ENCODE results near the gene NDE1. TPM values are rescaled to one million over a fixed set of nuclear protein-coding genes. Genes with fewer than 3 reads are reported as not detected.
"Not testable (repeated sequence)": the region's sequence is repeated elsewhere in the genome, so short reads cannot be mapped to it uniquely, and the experiment has no call there.

Gene NDE1
- total RNA-seq, 1 donor from 2014 or later, result 26.8 TPM

DNA sequence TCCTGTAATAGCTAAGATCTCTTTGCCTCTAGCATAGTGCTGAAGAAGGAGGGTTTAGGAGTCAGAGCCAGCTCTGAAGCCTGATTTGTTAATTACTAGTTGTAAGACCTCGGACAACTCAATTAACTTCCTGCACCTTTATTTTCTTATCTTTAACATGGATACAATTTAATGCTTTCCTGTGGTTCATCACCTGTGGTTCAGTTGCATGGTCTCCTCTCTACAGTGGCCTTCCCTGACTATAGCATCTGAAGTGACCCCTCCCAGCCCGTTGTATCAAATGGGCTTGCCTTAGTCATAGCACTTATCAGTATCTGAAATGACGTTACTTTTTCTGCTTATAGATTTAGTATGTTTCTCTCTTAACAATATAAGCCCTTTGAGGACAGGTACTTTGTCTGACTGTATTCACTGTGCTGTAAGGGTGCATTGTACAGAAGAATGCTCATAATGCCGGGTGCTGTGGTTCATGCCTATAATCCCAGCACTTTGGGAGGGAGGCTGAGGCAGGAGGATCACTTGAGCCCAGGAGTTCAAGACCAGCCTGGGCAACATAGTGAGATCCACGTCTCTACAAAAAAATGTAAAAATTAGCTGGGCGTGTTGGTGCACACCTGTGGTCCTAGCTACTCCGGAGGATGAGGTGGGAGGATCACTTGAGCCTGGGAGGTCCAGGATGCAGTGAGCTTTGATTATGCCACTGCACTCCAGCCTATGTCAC, 2.6 kb upstream of the NDE1 start:
- intact Hi-C loops (cut with DNase I), result loop anchor here (5.0 kb wide), 1 partner anchor 55 kb away; no protein-coding TSS in a partner anchor
- DNase-seq (ENCODE audit: low spot score), result no peak

DNA sequence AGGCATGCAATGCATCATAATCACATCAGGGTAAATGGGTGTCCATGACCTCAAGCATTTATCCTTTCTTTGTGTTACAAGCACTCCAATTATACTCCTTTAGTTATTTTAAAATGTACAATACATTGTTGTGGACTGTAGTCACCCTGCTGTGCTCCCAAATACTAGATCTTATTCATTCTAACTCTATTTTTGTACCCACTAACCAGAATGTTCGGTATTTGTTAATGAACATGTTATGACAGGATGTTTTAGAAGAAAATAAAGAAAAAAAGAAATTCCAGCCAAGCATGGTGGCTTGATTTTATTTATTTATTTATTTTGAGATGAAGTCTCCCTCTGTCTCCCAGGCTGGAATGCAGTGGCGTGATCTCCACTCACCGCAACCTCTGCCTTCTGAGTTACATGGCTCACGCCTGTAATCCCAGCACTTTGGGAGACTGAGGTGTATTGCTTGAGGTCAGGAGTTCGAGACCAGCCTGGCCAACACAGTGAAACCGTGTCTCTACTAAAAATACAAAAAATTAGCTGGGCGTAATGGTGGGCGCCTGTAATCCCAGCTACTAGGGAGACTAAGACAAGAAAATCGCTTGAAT, 1.8 kb upstream of the NDE1 start:
- intact Hi-C loops (cut with DNase I), result loop anchor here (5.0 kb wide), 1 partner anchor 54 kb away; no protein-coding TSS in a partner anchor

DNA sequence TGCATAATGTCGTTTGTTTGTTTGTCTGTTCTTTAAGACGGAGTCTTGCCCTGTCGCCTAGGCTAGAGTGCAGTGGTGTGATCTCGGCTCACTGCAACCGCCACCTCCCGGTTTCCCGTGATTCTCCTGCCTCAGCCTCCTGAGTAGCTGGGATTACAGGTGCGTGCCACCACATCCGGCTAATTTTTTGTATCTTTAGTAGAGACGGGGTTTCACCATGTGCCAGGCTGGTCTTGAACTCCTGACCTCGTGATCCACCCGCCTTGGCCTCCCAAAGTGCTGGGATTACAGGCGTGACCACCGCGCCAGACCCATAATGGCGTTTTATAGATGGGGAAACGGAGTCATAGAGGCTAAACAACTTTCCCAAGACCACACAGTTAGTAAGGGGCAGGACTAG, 734 bp upstream of the NDE1 start:
- intact Hi-C loops (cut with DNase I), result loop anchor here (5.0 kb wide), 1 partner anchor 53 kb away; no protein-coding TSS in a partner anchor
- not testable (repeated sequence) for DNase-seq (ENCODE audit: low spot score)

More for the DNA sequence above, 1.8 kb upstream of the NDE1 start:
- no peak for DNase-seq (ENCODE audit: low spot score)

DNA sequence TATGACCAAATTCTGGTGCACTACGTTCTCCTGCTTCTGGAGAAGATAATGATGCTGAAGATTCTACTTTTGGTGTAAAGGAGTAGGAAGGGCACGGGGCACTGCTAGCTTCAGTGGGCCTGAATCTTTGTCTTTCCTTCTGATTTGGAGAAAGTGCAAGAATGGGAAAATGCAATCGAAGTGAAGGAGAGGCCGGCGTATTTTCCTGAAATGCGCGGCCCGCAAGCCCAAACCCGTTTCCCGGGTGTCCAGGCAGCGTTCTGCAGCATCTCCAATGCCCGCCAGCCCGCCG, 372 bp upstream of the NDE1 start:
- DNase-seq (ENCODE audit: low spot score), result no peak
- intact Hi-C loops (cut with DNase I), result loop anchor here (5.0 kb wide), 1 partner anchor 53 kb away; no protein-coding TSS in a partner anchor

DNA sequence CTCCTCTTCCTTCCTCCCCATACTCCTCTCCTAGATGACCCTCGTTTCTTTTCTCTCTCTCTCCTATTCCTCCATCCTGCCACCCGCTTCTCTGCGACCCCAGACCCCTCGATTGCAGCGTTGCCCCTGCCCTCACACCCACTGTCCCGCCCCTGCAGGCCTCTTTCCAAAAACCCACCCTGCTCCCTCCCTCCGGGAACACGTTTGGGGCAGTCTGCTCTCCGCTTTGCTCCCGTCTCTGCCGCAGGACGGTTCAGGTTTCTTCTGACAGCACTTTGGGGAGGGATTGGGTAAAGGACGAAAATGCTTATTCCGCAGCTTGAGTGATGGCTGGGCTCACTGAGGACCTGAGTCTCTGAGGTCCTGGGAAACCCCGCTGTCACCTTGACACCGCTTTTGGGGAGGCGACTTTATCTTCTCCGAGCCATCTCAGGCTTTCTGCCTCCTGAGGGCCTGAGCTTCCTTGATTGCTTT, 690 bp downstream of the NDE1 start:
- intact Hi-C loops (cut with DNase I), result no loop called here
- no peak for DNase-seq (ENCODE audit: low spot score)

DNA sequence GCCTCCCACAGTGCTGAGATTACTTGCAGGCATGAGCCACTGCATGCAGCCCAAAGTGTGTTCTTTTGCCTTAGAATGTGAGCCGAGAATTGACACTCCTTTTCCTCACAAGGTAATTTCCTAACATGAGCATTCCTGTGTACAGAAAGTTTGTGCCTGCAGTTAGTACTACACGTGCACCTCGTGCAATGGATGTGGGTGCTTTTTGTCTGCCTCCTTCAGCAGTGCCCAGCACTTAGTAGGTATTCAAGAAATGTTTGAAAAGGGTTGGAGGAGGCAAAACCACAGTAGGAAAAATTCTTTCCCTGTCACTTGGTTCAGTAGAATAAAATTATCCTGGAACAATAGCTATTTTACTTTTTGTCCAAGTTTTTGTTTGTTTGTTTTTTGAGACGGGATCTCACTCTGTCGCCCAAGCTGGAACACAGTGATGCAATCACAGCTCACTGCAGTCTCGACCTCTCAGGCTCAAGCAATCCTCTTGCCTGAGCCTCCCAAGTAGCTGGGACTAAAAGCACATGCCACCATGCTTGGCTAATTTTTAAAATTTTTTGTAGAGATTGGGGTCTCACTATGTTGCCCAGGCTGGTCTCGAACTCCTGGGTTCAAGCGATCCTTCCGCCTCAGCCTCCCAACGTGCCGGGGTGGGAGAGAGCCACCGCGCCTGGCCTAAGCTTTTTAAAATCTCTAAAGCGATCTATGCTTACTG, 2.4 kb downstream of the NDE1 start:
- DNase-seq (ENCODE audit: low spot score), result no peak
- intact Hi-C loops (cut with DNase I), result no loop called here

DNA sequence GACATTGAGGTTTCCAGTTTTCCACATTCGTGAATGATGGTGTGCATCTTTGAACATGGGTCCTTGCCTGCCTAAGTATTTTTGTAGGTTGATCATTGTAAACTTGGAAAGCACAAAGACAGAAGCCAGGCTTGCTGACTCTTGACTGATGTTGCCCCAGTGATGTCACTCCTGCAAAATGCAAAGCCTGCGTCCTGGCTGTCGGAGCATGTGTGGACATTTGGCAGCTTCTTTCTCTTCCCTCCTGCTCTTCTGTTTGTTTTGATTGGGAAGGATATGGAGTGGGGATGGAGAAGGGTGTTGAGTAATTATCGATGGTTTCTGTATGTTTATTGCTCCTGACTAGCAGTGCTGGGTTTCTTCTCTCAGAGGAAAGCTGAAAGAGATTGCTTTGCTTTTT, 3.2 kb downstream of the NDE1 start:
- DNase-seq (ENCODE audit: low spot score), result no peak
- intact Hi-C loops (cut with DNase I), result no loop called here

DNA sequence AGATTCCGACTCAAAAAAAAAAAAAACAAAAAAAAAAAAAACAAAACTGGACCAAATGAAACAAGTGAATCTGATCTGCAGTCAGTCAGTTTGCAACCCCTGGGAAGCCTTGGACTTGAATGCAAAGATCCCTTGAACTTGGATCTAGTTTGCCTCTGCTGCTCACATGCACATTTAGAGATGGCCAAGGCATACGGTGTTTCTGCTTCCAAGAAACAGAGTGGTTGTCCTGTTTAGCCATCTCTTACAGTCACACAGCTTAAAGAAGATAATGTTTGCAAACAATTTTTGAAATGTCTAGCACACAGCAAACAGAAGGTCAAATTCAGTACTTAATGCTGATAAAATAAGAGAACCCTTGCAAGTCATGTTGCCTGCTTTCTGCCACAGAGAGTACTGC, 4.5 kb downstream of the NDE1 start:
- DNase-seq (ENCODE audit: low spot score), result no peak
- intact Hi-C loops (cut with DNase I), result no loop called here

DNA sequence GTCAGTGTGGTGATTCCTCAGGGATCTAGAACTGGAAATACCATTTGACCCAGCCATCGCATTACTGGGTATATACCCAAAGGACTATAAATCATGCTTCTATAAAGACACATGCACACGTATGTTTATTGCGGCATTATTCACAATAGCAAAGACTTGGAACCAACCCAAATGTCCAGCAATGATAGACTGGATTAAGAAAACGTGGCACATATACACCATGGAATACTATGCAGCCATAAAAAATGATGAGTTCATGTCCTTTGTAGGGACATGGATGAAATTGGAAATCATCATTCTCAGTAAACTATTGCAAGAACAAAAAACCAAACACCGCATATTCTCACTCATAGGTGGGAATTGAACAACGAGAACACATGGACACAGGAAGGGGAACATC, 5.5 kb downstream of the NDE1 start:
- intact Hi-C loops (cut with DNase I); DNase-seq (ENCODE audit: low spot score): not testable (repeated sequence)

DNA sequence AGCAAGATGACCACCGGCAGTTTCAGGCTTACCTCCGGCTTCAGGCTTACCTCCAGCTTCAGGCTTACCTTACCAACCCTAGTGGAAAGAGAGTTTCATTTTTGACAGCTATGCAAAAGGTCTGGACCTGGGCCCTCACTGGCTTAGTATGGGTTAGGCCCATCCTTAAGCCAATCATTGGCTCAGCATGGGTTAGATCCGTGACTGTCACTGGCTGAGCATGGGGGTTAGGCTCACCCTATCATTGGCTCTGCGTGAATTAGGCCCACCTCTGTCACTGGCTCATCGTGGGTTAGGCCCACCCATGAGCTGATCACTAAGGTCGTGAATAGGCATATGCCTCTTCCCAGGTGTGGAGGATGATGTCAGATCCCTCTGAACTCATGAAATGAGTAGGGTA, 8.1 kb downstream of the NDE1 start:
- intact Hi-C loops (cut with DNase I), result no loop called here
- DNase-seq (ENCODE audit: low spot score), result no peak

DNA sequence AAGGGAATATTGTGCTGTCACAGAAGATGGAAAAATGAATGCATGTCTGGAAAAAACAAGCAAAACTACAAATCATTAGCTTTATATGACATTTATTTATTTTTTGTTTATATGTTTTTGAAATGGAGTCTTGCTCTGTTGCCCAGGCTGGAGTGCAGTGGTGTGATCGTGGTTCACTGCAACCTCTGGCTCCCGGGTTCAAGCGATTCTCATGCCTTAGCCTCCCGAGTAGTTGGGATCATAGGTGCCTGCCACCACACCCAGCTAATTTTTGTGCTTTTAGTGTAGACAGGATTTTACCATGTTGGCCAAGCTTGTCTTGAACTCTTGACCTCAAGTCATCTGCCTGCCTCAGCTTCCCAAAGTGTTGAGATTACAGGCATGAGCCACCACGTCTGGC, 8.5 kb downstream of the NDE1 start:
- intact Hi-C loops (cut with DNase I), result no loop called here
- DNase-seq (ENCODE audit: low spot score), result no peak

DNA sequence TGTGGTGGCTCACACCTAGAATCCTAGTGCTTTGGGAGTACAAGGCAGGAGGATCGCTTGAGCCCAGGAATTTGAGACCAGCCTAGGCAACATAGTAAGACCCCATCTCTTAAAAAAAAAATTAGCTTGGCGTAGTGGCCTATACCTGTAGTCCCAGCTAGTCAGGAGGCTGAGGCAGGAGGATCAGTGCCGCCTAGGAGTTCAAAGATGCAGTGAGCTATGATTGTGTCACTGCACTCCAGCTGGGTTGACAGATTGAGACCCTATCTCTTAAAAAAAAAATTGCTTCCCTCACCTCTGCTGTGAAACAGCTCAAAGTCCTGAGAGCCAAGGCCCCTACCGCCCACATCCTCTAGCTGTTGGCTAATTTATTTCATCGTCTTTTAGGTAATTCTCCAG, 10.2 kb downstream of the NDE1 start:
- intact Hi-C loops (cut with DNase I), result no loop called here

DNA sequence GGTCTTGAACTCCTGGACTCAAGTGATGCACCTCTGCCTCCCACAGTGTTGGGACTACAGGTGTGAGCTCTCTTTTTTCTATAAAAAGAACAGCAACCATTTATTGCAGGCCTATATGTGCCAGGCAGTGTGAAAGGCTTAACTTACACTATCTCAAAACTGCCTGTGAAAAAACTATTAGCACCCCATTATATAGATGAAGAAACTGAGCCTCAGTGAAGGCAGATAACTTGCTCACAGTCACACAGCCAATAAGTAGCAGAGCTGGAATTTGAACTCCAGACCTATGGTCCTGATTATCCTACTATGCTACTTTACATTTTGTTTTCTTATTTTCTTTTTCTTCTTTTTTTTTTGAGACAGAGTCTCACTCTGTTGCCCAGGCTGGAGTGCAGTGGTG, 15.1 kb downstream of the NDE1 start:
- intact Hi-C loops (cut with DNase I), result no loop called here
- no peak for DNase-seq (ENCODE audit: low spot score)

More for the DNA sequence above, 10.2 kb downstream of the NDE1 start:
- DNase-seq (ENCODE audit: low spot score), result no peak

DNA sequence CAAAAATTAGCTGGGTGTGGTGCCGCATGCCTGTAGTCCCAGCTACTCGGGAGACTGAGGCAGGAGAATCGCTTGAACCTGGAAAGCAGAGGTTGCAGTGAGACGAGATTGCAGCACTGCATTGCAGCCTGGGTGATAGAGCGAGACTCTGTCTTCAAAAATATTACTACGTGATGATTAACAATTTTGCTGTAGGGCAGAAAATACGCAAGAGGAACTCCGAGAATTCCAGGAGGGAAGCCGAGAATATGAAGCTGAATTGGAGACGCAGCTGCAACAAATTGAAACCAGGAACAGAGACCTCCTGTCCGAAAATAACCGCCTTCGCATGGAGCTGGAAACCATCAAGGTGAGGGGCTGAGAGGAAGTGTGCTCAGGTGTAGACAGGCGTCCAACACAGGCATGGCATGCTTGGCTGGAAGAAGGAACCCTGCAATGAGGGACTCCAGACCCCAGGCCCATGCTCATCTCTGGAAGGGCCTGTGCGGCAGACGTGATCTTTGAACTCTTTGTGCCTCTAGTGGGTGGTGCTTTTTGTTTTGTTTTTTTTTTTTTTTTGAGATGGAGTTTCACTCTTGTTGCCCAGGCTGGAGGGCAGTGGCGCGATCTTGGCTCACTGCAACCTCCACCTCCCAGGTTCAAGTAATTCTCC, 17.2 kb downstream of the NDE1 start:
- intact Hi-C loops (cut with DNase I), result no loop called here
- no peak for DNase-seq (ENCODE audit: low spot score)

DNA sequence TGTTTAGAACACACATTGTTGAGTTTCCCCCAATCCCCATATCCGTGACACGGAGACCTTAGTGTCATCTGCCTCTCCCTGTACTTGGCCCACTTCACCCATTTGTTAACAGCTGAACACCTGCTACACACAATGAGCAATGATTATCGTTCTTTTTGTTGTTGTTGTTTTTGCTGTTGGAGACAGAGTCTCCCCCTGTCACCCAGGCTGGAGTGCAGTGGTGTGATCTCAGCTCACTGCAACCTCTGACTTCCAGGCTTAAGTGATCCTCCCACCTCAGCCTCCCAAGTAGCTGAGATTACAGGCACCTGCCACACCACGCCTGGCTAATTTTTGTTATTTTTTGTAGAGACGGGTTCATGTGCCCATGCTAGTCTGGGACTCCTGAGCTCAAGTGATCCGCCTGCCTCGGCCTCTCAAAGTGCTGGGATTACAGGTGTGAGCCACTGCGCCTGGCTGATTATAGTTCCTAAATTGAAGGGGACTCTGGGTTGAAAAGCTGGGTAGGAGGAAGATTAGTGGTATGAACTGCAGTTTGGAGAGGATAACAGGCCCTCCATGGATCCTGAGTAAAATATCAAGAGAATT, 21.6 kb downstream of the NDE1 start:
- DNase-seq (ENCODE audit: low spot score), result no peak
- intact Hi-C loops (cut with DNase I), result loop anchor here (2.0 kb wide), 1 partner anchor 29 kb away; the partner anchor contains the start of gene MARF1

DNA sequence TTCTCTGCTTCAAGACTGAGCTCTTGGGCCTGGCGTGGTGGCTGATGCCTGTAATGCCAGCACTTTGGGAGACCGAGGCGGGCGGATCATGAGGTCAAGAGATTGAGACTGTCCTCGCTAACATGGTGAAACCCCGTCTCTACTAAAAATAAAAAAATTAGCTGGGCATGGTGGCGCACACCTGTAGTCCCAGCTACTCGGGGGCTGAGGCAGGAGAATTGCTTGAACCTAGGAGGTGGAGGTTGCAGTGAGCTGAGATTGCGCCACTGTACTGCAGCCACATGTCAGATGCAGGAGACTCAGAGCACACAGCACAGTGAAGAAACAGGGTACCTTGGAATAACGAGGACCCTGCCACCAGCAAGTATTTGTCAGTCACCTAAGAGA, 22.1 kb downstream of the NDE1 start:
- intact Hi-C loops (cut with DNase I), result loop anchor here (2.0 kb wide), 1 partner anchor 29 kb away; the partner anchor contains the start of gene MARF1
- DNase-seq (ENCODE audit: low spot score), result not testable (repeated sequence)

DNA sequence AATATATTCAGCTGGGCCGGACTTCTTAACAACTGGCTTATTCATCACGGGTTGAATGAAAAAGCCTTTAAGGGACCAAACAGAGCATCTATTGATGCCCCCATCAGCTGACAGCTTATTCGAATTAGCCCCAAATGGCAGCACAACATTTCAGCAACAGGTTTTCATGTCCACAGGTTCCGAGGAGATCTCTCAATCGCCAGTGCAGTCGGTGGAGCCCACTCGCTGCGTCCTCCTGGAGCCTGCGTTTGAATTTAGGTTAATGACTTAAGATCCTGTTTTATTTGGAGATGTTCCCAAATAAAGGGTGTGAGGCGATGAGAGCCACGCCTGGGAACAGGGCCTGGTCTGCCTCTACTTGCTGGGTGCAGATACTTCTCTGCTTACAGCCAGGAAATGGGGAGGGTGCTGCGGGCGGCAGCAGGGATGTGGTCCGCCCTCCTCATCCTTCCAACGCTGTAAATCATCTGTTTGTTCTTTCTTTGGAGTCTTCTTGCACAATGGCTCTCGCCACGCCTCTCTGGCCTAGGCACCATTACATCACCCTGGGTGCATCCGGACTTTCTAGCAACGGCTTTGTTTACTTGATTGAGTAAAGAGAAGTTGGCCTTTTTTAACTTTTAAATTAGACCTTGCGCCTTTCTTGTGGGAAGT, 22.6 kb downstream of the NDE1 start:
- DNase-seq (ENCODE audit: low spot score), result peak; percentile 96
- intact Hi-C loops (cut with DNase I), result loop anchor here (2.0 kb wide), 1 partner anchor 30 kb away; the partner anchor contains the start of gene MARF1

DNA sequence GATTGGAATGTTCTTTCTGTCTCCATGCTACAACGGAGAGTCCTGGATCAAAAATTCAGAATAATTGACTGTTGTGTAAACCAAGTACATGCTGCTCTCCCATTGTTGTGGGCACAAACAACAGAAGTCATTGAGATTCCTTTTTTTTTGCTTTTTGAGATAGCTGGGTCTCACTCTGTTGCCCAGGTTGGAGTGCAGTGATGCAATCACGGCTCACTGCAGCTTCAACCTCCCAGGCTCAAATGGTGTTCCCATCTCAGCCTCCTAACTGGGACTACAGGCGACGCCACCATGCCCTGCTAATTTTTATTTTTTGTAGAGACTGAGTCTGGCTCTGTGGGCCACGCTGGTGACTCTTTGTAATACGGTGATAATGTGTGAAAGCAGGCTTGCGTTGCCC, 24.5 kb downstream of the NDE1 start:
- intact Hi-C loops (cut with DNase I), result no loop called here
- no peak for DNase-seq (ENCODE audit: low spot score)

DNA sequence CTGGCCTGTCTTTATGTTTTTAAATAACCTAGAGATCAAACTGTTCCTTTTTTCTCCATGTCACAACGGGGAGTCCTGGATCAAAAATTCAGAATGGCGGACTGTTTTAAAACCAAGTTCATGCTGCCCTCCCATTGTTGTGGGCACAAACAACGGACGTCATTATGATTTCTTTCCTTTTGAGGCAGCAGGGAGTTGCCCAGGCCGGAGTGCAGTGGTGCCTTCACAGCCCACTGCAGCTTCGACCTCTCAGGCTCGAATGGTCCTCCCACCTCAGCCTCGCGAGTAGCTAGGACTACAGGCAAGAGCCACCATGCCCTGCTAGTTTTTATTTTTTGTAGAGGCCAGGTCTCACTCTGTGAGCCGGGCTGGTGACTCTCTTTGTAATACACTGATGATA, 26.5 kb downstream of the NDE1 start:
- intact Hi-C loops (cut with DNase I), result no loop called here
- DNase-seq (ENCODE audit: low spot score), result no peak
